Stimulated activated naive CD4-positive, alpha-beta T cell (primary cell): ENCODE measurements around the gene PPP6R3.
"Not testable (repeated sequence)": the region's sequence is repeated elsewhere in the genome, so short reads cannot be mapped to it uniquely, and the experiment has no call there.

ENCODE experiments used
- DNase-seq, 6 experiments: peaks; one replicate each; lab custom pipeline; 2025; lab: John Stamatoyannopoulos, UW

The PPP6R3 gene

DNA sequence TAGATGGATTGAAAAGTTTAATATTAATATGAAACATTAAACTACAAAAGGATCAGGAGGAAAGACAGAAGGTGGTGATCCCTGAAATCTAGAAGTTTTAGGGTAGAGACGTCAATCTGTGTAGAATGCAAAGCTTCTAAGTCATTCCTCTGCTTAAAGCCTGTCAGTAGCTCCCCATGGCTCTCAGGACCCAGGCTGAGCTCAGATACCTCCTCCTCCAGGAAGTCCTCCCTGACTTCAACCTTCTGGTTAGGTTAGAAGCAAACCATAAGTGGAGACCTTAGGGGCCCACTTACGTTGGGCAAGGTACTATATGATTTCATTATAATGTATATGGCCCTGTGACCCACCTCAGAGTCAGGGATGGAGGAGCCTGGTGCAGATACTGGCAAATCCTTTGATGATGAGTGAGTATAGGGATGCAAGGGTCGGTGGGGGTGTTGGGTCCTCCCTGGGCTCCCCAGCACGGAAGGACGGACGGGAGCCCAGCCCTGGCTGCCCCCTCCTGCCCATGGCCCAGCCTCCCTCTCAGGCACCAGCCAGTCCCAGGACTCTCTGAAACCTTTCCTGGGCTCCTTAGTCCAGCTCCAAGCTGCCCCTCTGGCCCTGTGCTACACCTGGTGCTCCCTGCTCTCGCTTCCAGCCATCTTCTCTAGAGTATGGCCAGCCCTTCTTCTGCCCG, 3.2 kb upstream of the PPP6R3 start:
- DNase-seq, result peak in 3 of 6 experiments; percentile 13 to 38 (median 22)

DNA sequence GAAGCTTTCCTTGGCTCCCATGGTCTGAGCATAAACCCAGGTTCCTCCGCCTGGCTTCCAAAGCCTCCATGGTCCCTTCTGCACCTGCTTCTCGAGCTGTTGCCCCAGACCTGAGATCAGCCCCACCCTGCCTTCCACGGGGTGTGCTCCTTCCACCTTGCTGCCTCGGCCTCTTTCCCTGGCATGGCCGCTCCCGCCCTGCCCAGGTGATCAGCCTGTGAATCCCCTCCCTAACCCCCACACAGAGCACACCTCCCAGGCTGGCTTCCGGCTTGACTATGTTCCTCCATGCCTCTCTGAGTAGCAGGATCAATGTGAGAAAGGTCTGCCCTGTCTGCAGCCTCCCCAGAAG, 2.7 kb upstream of the PPP6R3 start:
- DNase-seq, result no peak

DNA sequence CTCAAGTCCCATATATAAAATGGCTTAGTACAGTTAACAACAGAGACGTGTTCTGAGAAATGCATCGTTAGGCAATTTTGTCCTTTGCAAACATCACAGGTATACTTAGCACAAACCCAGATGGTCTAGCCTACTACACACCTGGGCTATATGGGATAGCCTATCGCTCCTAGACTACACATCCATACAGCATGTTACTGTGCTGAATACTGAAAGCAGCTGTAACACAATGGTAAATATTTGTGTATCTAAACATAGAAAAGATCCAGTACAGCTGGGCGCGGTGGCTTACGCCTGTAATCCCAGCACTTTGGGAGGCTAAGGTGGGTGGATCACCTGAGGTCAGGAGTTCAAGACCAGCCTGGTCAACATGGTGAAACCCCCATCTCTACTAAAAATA, 2.2 kb upstream of the PPP6R3 start:
- not testable (repeated sequence) for DNase-seq

DNA sequence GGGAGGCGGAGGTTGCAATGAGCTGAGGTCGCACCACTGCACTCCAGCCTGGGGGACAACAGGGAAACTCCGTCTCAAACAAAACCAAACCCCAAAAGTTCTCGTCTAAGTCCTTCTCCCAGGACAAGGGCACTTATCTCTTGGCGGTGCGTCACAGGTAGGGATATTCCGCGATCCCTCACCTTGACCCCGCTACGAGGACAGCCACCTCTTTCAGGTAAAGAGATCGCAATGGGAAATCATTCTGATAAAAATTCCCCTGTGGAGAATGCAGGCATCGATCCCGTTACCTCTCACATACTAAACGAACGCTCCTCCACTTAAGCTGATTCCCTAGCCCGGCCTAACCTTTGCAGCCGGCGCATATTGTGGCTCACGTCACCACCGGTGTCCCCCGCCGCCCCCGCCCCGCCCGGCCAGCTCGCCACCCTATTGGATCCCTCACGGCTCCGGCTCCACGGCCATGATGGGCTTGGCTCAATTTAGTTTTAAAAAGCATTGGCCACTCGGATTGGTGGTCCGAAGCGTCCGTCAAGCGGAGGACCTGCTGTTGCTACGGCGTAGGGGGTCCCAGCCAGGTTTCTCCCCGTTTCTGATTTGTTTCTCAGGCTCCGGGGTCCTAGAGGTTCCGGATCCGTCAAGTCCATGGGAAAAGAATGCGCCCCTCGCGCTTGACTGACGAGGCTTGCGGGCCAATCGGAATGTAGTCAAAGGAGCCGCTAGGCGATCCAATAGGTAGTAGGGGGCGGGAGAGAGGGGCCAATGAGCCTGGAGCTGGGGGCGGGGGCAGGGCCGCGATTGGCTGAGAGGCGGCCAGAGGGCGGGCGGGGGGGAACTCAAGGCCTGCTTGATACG, 439 bp upstream of the PPP6R3 start:
- peak; percentile 94 to 99 (median 98) for DNase-seq

DNA sequence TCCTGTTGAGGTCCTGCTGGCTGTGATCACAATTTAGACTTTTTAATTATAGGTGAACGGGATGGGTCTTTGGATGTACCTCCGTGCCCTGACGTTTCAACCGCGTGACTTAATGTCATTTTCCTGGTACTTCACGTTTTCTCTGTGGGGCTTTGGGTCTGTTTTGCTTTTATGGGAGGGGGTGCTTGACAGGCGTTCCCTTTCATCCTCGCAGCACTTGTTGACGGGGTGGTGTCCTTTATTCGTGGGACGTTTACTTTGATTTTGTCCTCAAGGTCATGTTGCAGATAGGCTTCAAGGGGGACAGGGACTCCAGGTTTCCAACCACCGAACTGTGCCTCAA, 994 bp downstream of the PPP6R3 start:
- no peak for DNase-seq

DNA sequence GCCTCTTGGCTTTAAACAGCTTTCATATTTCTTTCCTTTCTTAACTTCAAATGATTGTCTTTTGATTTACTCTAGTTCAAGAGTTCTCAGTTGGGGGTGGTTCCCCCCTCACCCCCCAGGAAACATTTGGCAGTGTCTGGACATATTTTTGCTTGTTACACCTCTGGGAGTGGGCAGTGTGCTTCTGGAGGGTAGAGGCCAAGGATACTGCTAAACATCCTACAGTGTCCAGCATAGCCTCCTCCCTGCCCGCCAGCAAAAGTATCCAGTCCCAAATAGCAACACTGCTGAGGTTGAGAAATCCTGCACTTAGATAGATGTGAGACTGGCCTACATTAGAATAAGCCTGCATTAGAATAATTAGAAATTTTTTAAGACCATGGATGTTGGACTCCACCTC, 3.2 kb downstream of the PPP6R3 start:
- no peak for DNase-seq

DNA sequence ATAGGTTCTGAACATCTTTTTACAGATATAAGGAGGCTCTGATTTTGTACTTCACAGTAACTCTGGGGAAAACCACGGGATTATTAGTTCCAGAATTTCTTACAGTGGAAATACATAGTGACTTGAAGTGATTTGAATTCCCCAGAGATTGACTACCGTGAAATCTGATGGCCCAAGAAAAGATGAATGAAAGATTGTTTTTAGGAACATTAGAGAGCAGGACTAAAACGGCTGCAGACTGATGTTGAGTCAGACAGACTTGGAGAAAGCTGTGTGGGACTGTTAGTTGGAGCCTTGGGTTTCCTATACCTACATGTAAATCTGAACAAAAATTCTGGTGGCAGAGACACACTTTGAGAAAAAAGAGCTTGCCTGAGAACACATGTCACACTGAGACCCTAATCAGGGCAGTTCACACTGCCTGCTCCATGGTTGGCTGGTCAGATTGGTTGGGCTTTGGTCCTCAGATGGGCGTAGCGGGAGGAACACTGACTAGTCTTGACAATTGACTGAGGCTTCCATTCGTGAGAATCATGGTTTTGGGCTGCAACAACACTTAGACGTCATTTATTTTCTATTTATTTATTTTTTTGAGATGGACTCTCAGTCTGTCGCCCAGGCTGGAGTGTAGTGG, 6.8 kb downstream of the PPP6R3 start:
- DNase-seq, result no peak

DNA sequence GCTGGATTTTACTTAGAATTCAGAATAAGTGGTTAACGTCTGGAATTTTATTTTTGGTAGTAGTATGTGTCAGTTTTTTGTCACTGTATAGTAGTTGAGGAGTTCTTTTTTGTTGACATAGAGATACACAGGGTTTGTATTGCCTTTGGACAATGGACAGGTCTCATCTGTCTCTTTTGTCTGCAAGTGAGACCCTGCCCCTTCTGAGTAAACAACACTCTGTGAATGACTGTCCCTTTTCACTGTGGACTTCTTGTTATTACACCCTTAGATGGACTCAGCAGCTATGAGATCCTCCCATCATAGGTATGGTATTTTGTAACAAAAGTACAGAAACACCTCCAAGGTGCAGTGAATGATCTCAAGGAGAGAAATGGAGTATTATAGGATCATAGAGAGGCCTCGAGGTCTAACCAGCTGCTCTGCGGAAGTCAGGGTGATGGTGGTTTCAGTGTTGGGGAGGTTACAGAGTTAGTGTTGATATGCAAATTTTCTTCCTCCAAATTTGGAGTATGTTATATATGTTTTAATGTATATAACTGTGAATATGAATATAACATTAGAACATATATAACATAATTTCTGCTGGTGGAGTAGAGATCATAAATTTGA, 7.8 kb downstream of the PPP6R3 start:
- DNase-seq, result peak in 1 of 6 experiments; percentile 14

DNA sequence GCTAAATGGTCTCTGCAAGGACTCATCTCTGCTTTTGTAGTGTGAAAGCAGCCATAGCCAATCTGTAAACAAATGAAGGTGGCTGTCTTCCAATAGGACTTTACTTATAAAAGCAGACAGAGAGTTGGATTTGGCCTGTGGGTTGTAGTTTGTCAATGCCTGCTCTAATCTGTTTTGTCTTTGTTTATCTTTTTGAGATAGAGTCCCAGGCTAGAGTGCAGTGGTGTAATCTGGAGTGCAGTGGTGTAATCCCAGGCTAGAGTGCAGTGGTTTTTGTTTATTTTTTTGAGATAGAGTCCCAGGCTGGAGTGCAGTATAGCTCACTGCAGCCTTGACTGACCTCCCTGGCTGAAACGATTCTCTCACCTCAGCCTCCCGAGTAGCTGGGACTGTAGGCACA, 8.6 kb downstream of the PPP6R3 start:
- DNase-seq, result no peak

DNA sequence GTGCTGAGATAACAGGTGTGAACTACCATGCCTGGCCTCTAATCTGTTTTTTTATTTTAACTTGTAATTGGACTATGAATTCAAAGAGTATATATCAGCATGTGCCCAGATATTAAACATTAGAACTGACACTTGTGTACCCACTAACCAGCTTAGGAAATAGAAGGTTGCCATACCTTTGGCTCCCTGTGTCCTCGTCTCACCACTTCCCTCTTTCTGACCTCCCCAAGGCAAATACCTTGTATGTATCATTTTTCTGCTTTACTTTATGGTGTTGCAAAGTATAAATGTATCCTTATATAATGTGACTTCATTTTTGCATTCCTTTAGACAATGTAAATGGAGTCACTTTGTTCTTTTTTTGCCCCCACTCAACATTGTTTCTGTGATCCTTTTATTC, 9.1 kb downstream of the PPP6R3 start:
- DNase-seq, result no peak

DNA sequence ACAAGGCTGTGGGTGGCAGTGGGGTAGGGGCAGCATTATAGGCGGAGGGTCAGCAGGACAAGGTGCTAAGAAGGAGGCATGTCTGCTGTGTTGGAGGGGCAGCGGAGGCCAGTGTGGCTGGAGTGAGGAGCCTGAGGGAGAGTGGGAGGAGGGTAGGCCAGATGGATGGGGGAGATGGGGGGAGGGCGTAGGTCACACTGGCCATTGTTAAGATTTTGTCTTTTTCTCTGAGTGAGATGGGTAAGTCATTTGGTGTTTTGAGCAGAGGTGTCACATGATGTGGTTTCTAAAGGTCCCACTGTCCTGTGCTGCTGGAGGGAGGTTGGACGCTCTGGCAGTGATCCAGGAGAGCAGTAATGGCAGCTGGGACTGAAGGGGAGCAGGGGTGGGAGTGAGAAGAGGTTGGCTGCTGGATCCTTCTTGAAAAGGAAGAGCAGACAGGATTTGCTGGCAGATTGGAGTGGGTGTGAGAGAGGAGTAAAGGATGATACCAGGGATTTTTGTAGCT, 9.8 kb downstream of the PPP6R3 start:
- DNase-seq, result no peak

DNA sequence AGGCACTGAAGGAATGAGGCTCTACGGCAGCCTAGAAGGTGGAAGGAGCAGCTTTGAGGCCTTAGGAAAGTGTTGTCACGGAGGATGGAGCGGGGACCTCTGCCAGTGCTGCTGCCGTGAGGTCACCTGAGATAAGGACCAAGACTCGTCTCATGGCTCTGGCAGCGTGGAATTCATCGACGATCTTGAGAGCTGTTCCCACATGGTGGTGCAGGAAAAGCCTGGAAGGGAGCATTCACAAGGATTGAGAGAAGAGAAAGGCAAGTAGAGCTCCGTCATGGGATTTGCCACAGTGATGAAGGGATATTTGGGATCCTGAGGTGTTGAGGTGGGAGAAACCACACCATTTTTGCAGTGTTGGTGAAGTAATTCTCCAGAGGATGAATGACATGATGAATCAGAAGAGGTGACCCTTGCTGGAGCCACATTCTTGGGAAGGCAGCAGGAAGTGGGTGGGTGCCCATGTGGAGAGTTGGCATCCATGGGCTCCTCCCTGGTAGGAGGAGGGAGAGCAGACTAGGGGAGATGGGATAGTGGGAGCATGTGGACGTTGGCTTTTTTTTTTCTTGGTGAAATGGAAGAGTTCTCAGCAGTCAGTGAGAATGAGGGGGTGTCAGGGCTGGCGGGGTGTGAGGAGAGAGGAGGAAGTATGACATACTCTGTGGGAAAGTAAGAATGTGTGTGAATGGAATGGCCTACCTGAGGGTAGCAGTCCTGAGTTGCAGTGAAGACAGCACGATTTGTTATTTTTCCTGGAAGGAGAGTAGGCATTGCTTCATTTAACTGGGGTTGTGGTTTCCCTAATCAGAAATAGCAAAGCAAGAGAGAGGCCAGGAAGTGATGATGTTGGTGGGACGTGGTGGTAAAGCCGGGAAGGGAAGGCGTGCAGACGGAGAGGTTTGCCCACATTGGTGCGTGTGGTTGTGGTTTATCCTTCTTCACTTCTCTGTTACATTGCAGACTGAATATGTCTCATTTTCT, 11.1 kb downstream of the PPP6R3 start:
- DNase-seq, result peak in 3 of 6 experiments; percentile 30 to 51 (median 37)

DNA sequence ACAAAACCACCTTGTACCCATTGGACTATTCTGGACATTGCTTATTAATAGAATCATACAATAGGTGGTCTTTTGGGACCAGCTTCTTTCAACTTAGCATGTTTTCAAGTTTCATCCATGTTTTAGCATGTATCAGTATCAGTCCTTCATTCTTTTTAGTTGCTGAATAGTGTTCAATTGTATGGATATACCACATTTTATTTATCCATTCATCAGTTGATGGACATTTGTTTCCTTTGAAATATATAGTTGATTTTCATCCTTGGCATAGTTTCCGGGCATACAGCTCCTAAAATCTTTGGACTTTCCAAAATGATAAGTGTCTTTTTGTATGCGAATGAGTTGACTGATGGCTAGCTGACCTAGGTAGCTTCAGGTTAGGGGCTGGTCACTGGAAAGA, 12.2 kb downstream of the PPP6R3 start:
- DNase-seq, result no peak

DNA sequence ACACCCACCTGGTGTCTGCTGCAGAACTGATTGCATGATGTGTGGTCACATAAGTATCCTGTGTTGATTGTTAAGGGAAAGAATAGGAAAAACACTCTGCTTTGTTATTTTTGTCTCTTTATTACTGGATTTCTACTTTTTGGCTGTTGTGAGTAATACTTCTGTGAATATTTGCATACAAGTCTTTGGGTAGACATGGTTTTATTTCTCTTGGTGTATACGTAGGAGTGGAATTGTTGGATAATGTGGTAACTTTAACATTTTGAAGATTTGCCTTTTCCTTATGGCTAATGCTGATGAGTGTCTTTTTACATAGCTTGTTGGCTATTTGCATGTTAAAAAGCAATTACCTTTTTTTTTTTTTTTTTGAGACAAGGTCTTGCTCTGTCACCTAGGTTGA, 13.1 kb downstream of the PPP6R3 start:
- no peak for DNase-seq

DNA sequence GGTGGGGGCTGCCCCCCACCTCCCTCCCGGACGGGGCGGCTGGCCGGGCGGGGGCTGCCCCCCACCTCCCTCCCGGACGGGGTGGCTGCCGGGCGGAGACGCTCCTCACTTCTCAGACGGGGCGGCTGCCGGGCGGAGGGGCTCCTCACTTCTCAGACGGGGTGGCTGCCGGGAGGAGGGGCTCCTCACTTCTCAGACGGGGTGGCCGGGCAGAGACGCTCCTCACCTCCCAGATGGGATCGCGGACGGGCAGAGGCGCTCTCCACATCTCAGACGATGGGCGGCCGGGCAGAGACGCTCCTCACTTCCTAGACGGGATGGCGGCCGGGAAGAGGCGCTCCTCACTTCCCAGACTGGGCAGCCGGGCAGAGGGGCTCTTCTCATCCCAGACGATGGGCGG, 15.1 kb downstream of the PPP6R3 start:
- not testable (repeated sequence) for DNase-seq

DNA sequence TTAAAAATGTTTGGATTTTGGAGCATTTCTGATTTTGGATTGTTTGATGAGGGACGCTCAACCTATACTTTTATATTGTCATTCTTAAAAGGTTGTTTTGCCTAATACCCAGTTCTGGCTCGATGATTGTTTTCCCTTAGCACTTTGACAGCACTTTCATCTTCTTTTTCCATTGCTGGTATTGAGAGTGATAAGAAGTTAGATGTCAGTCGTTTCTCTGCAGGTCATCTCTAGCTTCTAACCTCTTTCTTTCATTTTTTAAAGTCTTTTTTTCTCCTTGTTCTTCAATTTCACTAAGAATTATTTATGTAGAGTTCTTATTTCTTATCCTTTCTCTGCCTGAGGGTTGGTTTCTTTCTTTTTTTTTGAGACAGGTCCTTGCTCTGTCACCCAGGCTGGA, 18.8 kb downstream of the PPP6R3 start:
- no peak for DNase-seq

DNA sequence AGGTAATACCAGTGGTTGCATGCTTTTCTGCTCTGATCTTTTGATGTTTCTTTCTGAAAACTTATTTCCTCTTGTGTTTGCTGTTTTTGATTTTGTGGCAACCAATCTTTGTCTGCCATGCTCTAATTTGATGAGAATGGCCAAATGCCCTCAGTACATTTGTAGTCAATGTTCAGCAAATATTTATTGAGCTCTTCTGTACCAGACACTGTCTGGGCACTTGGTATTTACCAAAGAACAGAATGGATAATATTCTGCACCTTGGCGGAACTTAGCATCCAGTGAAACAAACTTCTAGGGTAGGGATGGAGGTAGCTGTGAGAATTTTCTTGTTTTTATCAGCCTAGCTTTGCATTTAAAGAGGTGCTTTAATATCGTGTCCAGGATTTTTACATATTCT, 19.6 kb downstream of the PPP6R3 start:
- DNase-seq, result no peak

DNA sequence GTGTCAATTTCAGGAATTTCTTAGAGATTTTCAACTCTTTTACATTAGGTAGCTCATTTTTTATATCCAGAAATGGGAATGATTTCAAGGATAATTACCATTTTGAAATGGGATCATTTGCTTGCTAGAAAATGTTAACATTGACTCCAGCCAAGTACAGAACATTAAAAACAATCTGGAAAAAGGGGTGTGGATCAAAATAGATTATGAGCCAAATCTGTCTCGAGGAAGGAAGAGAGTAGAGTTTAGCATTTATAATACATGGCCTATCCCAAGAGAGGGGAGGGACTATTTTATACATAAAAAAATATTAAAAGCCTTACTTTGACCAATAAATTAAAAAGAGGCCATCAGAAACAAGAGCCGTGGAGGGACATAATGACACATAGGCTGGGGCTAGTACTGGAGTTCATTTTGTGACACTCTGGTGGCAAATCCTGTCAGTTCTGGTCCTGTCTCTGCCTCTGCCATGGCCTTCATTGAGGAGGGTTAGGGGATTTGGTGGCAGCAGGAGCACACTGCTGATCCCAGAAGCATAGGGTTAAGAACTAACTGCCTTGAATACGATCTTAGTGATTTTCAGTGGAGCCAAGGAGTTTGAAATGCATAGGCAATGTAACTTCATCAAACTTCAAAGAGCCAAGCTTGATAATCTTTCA, 20.4 kb downstream of the PPP6R3 start:
- no peak for DNase-seq

DNA sequence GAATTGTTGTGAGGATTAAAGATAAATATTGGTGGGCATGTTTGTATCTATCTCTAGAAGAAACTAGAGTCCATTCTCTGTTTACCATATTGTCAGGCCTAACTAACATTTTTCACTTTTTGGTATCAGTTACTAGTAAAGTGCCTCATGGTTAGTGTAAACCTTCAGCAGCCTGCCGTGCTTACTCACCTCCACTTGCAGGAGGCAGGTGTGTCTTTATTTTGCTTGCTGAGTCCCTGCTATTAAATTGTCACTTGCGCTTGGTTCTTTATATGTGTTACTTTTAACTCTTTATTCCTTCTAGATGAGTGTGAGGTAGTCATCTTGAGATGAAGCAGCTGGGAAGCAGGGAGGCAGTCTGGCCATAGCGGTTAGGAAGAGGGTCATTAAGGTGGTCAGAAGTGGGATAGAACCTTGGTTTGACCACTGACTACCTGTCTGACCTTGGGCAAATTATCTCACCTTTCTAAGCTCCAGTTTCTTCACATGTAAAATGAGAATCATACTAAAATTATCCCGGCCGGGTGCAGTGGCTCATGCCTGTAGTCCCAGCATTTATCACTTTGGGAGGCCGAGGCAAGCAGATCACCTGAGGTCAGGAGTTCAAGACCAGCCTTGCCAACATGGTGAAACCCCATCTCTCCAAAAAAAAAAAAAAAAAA, 21.2 kb downstream of the PPP6R3 start:
- no peak for DNase-seq

DNA sequence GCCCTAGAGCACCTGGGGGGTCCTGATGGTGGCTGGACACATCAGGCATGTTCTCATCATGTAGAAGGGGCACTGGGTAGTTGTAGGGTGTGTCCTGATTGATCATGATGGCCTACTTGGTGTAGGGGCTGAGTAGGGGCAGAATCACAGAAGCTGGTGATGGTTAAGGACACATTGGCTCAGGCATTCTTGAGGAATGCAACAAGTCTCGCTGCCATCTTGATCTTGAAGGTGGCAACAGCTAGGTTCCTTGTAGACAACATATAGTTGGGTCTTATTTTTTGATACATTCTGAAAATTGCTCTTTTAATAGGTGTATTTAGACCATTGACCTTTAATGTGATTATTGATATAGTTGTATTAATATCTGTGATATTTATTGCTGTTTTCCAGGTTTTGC, 28.1 kb downstream of the PPP6R3 start:
- DNase-seq, result no peak
